NT2/D1 (cell line): ENCODE results near the gene PRADC1.

ENCODE experiments used
- YY1 ChIP-seq: IDR thresholded peaks from 2 replicates; pipeline ENCODE4 v1.6.1; 2011; ENCODE audit not compliant: insufficient read length, insufficient read depth
- ZNF274 ChIP-seq: IDR thresholded peaks from 2 replicates; pipeline ENCODE4 v1.6.1; 2011; ENCODE audit warnings: mild to moderate bottlenecking, low read depth, low read length

GRCh38 chr2:73243884-73244570 lies 11.0 kb upstream of the PRADC1 start:
- TF ChIP-seq YY1 (no peak), ZNF274 (no peak)
